Kasumi-1 (cell line): ENCODE data around the gene ZEB1.
A peak's percentile ranks its signal among the peaks of the same experiment; 100 is the strongest.
"Not testable (repeated sequence)": the region's sequence is repeated elsewhere in the genome, so short reads cannot be mapped to it uniquely, and the experiment has no call there.

Experiments
- DNase-seq, 2 experiments: peaks; one replicate each; lab custom pipeline; 2025; lab: John Stamatoyannopoulos, UW

Gene ZEB1

GRCh38 chr10:31507427-31507826 is 188.4 kb downstream of the ZEB1 start:
- no peak for DNase-seq

GRCh38 chr10:31508234-31508633 is 189.2 kb downstream of the ZEB1 start:
- no peak for DNase-seq

- DNase-seq, result no peak
Observed at GRCh38 chr10:31508882-31509281, 189.9 kb downstream of the ZEB1 start.

- DNase-seq, result no peak
Observed at GRCh38 chr10:31509989-31510388, 191.0 kb downstream of the ZEB1 start.

GRCh38 chr10:31515116-31515515 is 196.1 kb downstream of the ZEB1 start:
- DNase-seq, result no peak

GRCh38 chr10:31515819-31516402 is 196.9 kb downstream of the ZEB1 start:
- no peak for DNase-seq

GRCh38 chr10:31520986-31521831 is 202.2 kb downstream of the ZEB1 start:
- DNase-seq, result no peak

- DNase-seq, result no peak
Observed at GRCh38 chr10:31522820-31523219, 203.8 kb downstream of the ZEB1 start.

GRCh38 chr10:31524460-31524859 is 205.4 kb downstream of the ZEB1 start:
- no peak for DNase-seq

- no peak for DNase-seq
Observed at GRCh38 chr10:31526178-31526577, 207.2 kb downstream of the ZEB1 start.

- peak; percentile 16 to 17 for DNase-seq
Observed at GRCh38 chr10:31526681-31527080, 207.7 kb downstream of the ZEB1 start.

GRCh38 chr10:31528831-31529230 is 209.8 kb downstream of the ZEB1 start:
- no peak for DNase-seq

- no peak for DNase-seq
Observed at GRCh38 chr10:31536302-31536701, 217.3 kb downstream of the ZEB1 start.

- DNase-seq, result no peak
Observed at GRCh38 chr10:31549896-31550295, 230.9 kb downstream of the ZEB1 start.

GRCh38 chr10:31554556-31554955 is 235.5 kb downstream of the ZEB1 start:
- DNase-seq, result no peak

- no peak for DNase-seq
Observed at GRCh38 chr10:31557854-31558253, 238.8 kb downstream of the ZEB1 start.

- DNase-seq, result not testable (repeated sequence)
Observed at GRCh38 chr10:31568252-31568861, 249.3 kb downstream of the ZEB1 start.

GRCh38 chr10:31574577-31574976 is 255.6 kb downstream of the ZEB1 start:
- no peak for DNase-seq

GRCh38 chr10:31578181-31578852 is 259.3 kb downstream of the ZEB1 start:
- no peak for DNase-seq

- no peak for DNase-seq
Observed at GRCh38 chr10:31578951-31579350, 259.9 kb downstream of the ZEB1 start.
